Right kidney (tissue), 9 donors: ENCODE results near the gene CLCN3.
"Not testable (repeated sequence)": the region's sequence is repeated elsewhere in the genome, so short reads cannot be mapped to it uniquely, and the experiment has no call there.

Source experiments
- DNase-seq: peaks from one replicate; pipeline ENCODE4 v3.0.0-alpha.2; 2016
- long read RNA-seq, 8 donors: transcript quantifications; one replicate each; lab custom pipeline, GENCODE V29; 2026

The CLCN3 gene
- long read RNA-seq, donor 1, full-length matches to known transcripts = 4 of 4 reads
- long read RNA-seq, donor 1, partial matches to known transcripts = 0 of 4 reads
- long read RNA-seq, donor 1, other reads (novel, unspliced or antisense) = 0 of 4 reads
- long read RNA-seq, donor 2, full-length matches to known transcripts = 1 of 1 reads
- long read RNA-seq, donor 2, partial matches to known transcripts = 0 of 1 reads
- long read RNA-seq, donor 2, other reads (novel, unspliced or antisense) = 0 of 1 reads
- long read RNA-seq, donor 3, full-length matches to known transcripts = 3 of 3 reads
- long read RNA-seq, donor 3, partial matches to known transcripts = 0 of 3 reads
- long read RNA-seq, donor 3, other reads (novel, unspliced or antisense) = 0 of 3 reads
- long read RNA-seq, donor 4, full-length matches to known transcripts = 3 of 19 reads
- long read RNA-seq, donor 4, partial matches to known transcripts = 16 of 19 reads
- long read RNA-seq, donor 4, other reads (novel, unspliced or antisense) = 0 of 19 reads
- long read RNA-seq, donor 5, full-length matches to known transcripts = 1 of 1 reads
- long read RNA-seq, donor 5, partial matches to known transcripts = 0 of 1 reads
- long read RNA-seq, donor 5, other reads (novel, unspliced or antisense) = 0 of 1 reads
- long read RNA-seq, donor 6, full-length matches to known transcripts = 3 of 17 reads
- long read RNA-seq, donor 6, partial matches to known transcripts = 14 of 17 reads
- long read RNA-seq, donor 6, other reads (novel, unspliced or antisense) = 0 of 17 reads
- long read RNA-seq, donor 7, full-length matches to known transcripts = 11 of 11 reads
- long read RNA-seq, donor 7, partial matches to known transcripts = 0 of 11 reads
- long read RNA-seq, donor 7, other reads (novel, unspliced or antisense) = 0 of 11 reads
- long read RNA-seq, donor 8, full-length matches to known transcripts = 10 of 19 reads
- long read RNA-seq, donor 8, partial matches to known transcripts = 9 of 19 reads
- long read RNA-seq, donor 8, other reads (novel, unspliced or antisense) = 0 of 19 reads

DNA sequence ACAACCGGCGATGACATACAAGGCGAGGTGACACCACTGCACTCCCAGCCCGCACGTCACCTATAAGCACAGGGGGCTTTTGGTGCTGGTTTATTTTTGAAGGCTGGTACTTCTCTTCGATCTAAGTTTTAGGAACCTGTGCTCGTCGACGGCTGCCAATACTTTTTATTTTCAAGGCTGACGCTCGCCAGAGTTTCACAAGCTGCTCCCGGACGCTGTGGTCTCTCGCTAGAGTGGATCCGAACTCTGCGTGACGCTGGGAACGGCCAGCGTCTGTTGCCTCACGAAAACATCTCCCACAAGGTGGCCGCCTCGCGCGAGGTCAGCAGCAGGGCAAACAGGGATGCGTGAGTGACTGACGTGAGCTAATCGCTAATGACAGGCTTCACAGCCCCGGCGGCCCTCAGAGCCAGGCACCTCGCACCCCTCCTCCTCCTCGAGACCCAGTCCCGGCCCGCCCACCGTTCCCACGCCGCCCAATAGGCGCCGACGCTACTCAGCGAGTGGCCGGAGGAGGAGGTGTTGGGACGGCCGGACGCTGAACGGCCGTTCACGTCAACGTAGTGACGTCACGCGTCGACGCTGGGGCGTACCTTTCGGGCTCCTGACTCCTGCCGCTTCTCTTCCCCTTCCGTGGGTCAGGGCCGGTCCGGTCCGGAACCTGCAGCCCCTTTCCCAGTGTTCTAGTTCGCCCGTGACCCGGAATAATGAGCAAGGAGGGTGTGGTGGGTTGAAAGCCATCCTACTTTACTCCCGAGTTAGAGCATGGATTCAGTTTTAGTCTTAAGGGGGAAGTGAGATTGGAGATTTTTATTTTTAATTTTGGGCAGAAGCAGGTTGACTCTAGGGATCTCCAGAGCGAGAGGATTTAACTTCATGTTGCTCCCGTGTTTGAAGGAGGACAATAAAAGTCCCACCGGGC is at the start of gene CLCN3:
Gene CLCN3 (plus strand): TSS at position 621 of the 922 bp plus-strand sequence. CDS start 15,351 bp downstream, outside the sequence.
- DNase-seq = peak; percentile 89

DNA sequence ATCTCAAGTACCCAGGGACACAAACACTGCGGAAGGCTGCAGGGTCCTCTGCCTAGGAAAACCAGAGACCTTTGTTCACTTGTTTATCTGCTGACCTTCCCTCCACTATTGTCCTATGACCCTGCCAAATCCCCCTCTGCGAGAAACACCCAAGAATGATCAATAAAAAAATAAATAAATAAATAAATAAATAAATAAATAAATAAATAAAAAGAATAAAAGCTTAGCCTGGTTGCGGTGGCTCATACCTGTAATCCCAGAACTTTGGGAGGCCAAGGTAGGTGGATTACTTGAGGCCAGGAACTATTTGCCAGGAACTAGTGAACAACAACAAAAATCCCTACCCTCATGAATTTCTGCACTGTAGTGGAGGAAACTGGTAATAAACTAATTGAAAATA is 49.4 kb upstream of the CLCN3 start:
- not testable (repeated sequence) for DNase-seq

DNA sequence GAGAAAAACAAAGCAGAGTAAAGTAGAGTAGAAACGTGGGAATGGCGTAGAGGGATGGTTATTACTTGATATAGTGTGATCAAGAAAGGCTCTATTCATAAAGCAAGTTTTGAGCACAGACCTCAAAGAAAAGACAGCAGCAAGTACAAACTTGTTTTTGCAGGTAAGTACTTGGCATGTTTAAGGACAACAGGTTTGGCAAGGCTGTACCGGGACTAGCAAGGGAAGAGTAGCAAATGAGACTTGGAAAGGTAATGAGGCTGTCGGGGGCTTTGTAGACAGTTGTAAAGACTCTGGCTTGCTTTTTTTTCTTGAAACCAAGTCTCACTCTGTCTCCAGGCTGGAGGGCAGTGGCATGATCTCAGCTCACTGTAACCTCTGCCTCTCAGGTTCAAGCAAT is 48.9 kb upstream of the CLCN3 start:
- no peak for DNase-seq

DNA sequence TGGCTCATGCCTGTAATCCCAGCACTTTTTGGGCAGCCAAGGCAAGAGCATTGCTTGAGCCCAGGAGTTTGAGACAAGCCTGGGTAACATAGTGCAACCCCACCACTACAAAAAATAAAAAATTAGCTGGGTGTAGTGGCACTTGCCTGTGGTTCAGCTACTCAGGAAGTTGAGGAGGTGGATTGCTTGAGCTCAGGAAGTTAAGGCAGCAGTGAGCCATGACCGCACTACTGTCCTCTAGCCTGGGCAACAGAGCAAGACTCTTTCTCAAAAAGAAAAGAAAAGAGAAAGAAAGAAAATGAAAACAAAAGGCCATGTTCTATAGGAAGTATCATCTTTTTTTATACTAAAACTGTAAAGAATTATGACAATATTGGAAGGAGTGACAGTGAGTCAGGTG is 46.5 kb upstream of the CLCN3 start:
- no peak for DNase-seq

DNA sequence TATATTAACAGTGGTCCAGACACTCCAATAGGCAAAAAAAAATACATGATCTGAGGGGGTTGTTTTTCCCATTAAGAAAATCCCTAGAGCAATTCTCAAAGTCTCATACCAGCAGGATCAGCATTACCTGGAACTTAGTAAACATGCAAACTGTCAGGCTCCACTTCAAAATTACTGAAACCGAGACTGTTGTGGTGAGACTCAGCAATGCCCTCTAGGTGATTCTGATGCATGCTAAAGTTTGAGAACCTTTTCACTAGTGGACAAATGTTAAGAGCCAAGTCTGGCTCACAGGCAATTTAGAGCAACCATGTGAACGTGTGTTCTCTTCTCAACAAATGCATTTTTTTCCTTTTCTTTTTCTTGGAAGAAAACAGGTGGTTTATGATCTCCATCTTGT is 38.2 kb upstream of the CLCN3 start:
- no peak for DNase-seq

DNA sequence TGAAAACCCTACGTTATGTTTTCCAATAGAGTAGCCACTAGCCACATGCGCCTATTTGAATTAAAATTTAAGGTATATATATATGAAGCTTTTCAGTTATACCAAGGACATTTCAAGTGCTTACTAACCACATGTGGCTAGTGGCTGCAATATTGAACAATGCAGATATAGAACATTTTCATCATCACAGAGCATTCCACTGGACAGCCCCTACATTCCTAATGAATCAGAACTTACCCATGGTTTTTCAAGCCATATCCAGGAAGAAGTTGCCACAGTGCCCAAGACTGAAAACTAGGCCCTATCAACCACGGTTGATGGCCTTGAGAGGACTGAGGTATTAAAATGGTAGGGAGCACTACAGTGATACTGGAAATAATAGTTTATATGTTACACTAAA is 37.7 kb upstream of the CLCN3 start:
- no peak for DNase-seq

DNA sequence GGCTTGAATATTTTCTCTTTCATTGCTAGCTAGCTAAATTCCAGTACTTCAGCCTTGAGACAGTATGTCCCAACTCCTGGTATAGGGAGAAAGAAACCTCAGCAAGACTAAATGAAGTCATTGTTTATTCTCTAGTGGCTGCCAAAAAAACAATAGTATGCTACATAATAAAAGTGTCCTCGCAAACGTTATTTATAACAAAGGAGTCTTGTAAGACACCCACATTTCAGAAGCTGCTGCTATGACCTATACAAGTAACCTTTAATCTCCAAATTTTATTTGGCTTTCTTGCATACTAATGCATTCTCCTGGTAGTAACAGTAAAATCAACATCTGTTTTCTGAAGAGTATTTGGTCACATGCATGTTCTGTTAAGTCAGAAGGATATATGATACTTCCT is 36.8 kb upstream of the CLCN3 start:
- DNase-seq = no peak

DNA sequence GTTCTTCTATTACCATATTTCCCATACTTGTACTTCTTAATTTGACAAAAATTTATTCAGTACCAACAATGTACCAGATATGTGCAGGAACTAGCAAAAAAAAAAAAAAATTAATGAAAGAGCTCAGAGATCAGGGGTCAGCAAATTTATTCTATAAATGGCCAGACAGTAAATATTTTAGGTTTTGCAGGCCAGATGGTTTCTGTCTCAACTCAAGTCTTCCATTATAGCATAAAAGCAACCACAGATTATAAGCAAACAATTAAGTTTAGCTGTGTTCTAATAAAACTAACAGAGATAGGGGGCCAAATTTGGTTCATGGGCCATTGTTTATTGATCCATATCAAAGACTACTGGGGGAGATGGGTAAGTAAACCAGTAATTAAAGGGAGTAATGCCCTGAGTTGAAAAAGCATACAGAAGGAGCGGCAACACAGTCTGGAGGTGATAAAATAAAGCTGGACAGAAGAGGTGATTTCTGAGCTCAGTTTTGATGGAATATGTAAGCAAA is 27.3 kb upstream of the CLCN3 start:
- DNase-seq = no peak

DNA sequence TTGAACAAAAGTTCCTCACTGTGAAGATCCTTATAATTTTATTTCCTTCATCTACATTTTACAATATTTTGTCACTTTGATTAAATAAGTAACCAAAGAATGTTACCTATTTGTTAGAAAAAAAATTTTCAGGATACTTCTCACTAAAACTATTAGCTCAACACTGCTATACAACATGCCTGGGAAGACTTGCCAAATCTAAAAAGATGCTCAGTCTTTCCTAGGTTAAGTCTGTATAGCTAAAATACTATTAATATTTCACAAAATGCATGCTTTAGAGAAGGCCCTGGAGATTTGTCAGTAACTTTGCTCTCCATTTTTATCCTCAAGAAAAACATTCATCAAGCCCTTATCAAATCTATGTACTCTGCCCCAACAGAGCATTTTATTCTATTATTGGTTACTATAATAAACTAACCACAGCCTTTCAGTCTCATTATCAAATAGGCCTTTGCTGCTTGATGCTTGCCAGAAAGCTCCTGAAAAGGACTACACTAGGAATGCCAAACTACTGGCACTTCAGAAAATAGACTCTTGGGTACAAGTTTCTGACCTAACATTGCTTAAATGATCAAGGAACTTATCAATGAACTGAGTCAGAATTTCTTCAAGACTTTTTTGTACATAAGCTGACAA is 25.7 kb upstream of the CLCN3 start:
- no peak for DNase-seq

DNA sequence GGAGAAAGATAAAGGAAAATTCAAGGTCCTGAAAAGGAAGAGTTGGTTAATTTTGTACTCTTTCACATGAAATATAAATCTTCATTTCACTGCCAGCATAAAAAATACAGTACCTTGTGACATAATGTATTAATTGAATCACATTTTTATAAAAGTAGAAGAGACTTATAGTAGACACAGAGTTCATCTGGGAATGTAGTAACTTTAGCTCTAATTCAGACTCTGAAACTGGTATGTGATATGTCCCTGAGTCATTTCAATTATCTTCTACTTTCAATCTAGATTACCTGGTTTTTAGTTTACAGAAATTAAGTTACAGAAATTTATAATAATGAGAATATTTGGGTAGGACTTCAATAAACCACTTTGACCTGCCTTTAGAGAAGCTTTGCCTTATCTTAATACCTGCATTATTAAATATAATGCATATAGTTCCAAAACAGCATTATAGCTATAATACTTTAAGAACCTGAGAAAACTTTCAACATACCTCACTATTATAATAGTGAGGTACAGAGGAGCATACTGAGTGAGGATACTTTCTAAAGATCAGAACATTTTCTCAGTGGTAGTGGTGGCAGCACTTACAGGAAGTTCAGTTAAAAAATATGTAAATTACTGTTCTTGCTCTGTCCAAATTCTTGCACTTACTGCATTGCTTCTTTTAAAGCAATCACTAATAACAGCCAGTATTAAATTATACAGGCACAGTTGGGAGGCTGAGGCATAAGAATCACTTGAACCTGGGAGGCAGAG is 19.2 kb upstream of the CLCN3 start:
- DNase-seq = no peak

DNA sequence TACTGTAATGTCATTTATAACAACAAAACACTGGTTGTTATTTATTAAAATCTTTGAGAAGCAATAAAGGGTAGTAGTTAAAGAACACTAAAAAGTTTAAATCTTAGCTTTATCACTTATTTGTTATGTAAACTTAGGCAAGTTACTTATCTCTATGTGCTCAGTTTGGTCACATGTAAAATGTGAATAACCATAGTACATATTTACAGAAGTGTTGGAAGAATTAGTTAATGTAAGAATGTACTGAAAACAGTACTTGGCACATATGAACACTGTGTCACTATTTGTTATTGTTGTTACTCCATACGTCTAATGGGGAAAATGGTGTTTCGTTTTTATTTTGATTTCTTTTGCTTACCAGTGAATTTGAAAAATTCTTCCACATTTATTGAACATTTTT is 17.1 kb upstream of the CLCN3 start:
- DNase-seq = no peak

DNA sequence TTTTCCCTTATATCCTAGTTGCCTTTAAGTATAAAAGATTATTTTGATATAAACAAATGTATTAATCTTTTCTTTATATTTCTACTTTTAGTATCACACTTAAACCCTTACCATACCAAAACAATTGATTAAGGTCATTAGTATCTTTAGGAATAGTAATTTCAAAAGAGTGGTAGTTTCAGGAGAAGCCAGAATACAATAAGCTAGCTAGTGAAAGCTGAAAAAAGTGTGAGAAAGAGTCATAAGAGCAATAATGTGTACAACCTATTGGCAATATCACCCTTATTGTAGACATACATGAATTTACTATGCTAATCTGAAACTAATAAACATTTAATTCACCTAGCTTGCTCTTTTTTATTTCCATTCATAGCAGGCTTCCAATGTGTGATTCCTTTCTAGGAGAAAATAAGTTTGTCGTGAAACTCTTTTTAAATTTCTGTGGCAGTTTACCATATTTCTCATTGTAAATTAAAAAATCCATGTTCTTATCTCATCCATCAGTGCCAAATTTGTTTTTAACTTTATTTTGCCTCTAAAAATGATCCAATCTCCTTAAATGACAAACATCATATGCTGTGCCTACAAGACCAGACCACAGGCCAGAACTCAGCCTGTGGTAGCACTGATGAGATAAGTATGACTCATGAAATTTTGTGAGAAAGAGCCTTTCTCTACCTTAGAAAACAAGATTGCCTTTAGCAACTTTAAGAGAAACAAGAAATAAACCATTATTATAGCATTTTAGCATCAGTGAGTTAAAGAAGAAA is 16.1 kb upstream of the CLCN3 start:
- DNase-seq = no peak

DNA sequence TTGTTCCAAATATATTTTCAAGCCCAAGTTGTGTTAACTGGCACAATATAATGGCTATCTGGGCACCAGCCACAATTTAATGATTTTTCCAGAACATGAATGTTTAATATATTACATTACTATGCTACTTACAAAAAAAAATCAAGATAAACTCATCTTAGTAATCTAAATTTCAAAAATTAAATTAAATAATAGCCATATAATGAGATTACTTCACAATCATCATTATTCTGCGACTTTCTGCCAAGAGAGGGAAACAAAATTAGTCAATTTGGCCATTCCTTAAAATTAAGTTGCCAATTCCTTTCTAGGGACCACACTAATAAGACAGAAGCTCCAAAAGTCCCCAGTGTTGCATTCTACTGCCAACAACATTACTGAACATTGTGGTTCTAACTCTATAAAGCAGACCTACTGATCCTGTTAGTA is 15.5 kb upstream of the CLCN3 start:
- no peak for DNase-seq

DNA sequence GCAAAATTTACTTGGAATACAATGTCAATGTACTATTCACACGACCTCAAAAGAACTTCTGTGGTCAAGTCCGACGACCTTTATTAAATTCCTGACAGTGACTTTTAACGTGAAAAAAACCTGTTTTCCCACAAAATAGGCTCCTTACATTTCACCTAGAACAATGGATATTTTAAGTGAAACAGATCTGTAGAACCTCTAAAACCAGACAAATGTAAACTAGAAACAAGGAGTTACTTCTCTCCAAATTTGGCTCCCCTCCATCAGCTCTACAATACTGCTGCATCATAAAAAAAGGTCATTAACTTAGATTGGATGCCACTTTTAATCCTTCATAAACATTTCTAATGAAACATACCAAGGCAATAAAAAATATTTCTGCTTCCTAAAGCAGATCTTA is 9.2 kb upstream of the CLCN3 start:
- DNase-seq = no peak

DNA sequence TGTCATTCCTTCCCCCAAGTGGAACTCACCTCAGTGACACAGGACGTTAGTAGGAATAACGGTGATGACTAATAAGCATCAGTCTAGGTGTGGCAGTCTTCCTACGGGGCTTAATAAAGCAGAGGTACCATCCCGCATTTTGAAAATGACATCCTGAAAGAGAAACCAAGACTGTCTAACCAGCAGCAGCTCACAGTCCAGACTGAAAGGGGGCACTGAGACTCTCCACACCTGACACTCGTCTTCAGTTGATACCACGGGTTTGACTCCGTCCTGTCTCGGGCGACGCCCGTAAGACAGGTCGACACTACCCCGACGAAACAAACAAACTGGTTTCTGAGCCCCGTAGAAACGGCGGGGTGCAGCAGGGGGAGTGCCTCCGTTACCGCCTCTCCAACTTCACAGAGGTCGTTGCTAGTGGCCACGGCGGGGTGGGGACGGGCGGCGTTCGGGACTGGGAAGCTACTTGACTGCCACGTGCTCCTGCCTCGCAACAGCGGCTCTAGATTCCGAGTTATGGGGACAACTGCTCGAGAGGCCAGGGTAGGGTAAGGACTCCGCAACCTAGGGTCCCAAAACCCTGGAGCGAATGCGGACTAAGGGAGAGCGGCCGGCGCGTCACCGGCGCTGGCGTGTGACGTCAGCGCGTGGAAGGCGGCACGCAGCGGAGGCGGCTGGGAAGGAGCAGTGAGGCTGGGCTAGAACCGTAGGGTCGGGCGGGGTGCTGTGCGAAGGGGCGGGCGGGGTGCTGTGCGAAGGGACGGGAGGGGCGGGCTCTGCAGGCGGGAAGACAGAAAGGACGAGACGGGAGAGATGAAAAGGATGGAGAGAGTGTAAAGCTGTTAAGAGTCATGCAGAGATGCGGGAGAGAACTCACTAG is 8.1 kb upstream of the CLCN3 start, which contains the start of gene NEK1:
Gene NEK1 (minus strand): TSS at position 593 of the 880 bp plus-strand sequence. CDS start 9,953 bp downstream, outside the sequence.
- DNase-seq = peak; percentile 96

DNA sequence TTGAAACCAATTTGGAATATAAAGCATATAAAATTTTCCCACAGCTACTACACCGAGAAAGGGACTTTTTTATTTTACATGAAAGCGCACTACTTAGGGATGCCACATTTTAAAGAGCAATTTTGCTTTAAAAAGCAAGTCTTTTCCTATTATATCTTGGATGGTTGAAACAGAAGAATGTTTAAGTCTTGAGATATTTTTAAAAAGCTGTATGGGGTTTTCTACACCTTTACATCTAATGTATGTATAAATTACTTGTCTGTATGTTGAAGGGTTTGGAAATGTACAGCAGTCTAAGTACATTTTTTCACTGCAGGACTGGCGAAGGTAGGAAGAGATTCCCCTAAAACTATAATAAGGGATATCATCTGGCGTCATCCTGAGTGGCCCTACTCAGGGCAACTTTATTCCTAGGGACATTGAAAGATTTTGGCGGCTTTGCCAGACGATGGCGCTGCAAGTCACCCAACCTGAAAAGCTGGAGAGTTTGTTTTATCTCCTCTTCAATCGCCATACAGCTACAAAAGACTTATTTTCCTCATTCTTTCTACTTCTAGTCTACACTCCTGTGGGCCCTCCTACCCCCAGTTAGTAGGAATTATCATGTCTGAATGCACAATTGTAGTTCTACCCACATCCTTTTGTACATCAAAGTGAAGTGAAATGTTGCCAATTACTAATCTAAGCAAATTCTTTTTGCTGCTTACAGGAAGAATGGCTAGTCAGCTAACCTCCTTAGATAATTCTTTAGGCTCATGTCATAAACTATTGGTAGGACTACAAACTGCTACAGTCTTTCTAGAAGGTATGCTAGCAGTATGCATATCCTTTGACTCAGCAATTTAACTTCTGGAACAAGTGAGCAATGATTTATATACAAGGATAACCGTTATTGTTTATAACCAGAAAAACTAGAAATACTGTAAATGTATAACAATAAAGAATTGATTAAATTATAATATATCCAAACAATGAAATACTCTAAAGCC is 7.2 kb upstream of the CLCN3 start:
- DNase-seq = peak; percentile 67

DNA sequence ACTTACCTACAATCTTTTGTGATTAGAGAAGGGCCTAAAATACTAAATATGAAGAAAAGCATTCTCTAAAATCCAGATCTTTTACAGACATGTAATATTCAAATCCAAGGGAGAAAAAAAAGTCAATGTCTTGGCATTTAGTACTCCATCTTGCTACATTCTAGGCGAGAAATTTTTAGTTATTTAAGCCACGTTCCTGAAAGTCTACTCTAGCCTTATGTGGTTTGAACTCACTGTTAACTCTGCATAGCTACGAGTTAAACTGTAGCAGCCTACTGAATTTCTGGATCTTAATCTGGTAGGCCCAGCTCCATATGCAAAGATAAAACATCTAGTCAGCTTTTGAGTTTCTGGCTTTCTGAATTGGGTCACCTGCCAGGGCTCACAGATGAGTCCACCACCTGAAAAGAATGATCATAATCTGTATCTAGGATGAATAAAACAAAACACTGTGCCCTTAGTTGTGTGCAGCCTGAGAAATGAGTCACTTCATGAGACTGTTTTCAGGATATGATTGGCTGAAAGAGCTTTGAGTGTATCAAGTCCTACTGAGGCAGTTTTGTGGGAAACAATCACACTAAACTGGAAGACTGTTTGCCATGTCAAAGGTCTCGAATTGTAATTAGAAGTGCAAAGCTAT is 4.8 kb upstream of the CLCN3 start:
- DNase-seq = no peak
